HL-60 (cell line): ENCODE results near the gene RUNX2.

Experiments
- GABPA ChIP-seq: IDR thresholded peaks from 2 replicates; pipeline ENCODE4 v1.6.1; 2012; ENCODE audit warnings: low read depth
- POLR2AphosphoS5 ChIP-seq: IDR thresholded peaks from 2 replicates; pipeline ENCODE4 v1.6.1; 2012; ENCODE audit warnings: low read depth
- TF ChIP-seq, protein P1 (sequence below): IDR thresholded peaks from one replicate; pipeline ENCODE4 v1.5.1; 2011; ENCODE audit warnings: low read length, control low read depth, inconsistent platforms; ENCODE audit not compliant: insufficient read depth

DNA sequence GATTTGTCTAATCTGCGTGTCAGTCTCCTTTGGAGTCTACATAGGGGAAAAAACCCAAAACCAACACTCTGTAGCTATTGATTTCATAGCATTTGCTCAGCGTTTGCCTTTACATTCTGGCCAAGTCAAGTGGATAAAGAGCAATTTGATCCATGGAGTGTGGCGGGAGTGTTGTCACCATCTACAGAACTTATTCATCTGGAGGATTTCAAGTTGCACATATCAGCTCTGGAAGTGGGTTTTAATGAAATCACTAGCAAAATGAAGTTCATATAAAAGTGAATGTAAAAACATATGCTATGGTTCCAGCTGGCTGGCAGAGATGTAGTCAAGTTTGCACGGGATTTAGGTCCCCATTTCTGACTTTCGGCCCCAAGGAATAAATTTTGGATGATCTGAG is 269.3 kb downstream of the RUNX2 start:
- TF ChIP-seq, protein P1, sequence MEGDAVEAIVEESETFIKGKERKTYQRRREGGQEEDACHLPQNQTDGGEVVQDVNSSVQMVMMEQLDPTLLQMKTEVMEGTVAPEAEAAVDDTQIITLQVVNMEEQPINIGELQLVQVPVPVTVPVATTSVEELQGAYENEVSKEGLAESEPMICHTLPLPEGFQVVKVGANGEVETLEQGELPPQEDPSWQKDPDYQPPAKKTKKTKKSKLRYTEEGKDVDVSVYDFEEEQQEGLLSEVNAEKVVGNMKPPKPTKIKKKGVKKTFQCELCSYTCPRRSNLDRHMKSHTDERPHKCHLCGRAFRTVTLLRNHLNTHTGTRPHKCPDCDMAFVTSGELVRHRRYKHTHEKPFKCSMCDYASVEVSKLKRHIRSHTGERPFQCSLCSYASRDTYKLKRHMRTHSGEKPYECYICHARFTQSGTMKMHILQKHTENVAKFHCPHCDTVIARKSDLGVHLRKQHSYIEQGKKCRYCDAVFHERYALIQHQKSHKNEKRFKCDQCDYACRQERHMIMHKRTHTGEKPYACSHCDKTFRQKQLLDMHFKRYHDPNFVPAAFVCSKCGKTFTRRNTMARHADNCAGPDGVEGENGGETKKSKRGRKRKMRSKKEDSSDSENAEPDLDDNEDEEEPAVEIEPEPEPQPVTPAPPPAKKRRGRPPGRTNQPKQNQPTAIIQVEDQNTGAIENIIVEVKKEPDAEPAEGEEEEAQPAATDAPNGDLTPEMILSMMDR: no peak
- TF ChIP-seq POLR2AphosphoS5: no peak
- TF ChIP-seq GABPA: no peak
